Ascending aorta (tissue), 2 donors: ENCODE data around the gene USP12. TPM values are rescaled to one million over a fixed set of nuclear protein-coding genes. Genes with fewer than 3 reads are reported as not detected.
A peak's percentile ranks its signal among the peaks of the same experiment; 100 is the strongest.

ENCODE experiments used
- DNase-seq, 2 donors: peaks; one replicate each; pipeline ENCODE4 v3.0.0-alpha.2; 2019; ENCODE audit warnings: low spot score in 2 of 2
- H3K27ac ChIP-seq, 2 donors: fragments of 200-600 bp; sonication (generic); one replicate each; pipeline ENCODE4 v1.5.1; 2016 to 2017; ENCODE audit warnings: mild to moderate bottlenecking in 1 of 2
- H3K27me3 ChIP-seq: fragments of 200-600 bp; sonication (generic); one replicate; pipeline ENCODE4 v1.5.1; 2017
- H3K36me3 ChIP-seq, 2 donors: fragments of 200-600 bp; sonication (generic); one replicate each; pipeline ENCODE4 v1.5.1; 2016
- H3K4me1 ChIP-seq, 2 donors: fragments of 200-600 bp; sonication (generic); one replicate each; pipeline ENCODE4 v1.5.1; 2016 to 2017; ENCODE audit warnings: mild to moderate bottlenecking in 1 of 2
- H3K4me3 ChIP-seq, 2 donors: fragments of 200-600 bp; sonication (generic); one replicate each; pipeline ENCODE4 v1.5.1; 2016 to 2017; ENCODE audit warnings: mild to moderate bottlenecking in 1 of 2
- H3K9me3 ChIP-seq, 2 donors: fragments of 200-600 bp; sonication (generic); one replicate each; pipeline ENCODE4 v1.5.1; 2016
- intact Hi-C: fragments of 100-400 bp; cut with DNase I; formaldehyde crosslinking; loops from one replicate; pipeline ENCODE4 v1.15.1; 2023
- total RNA-seq: library from RNA; depleted of rRNA; stranded (reverse); fragments of >200 nt; gene quantifications from one replicate; pipeline ENCODE4 v1.1.0, GENCODE V29; 2016
- TF ChIP-seq, protein P1 (sequence below), 3 experiments: fragments of 200-600 bp in 2 of 3; fragments of 450-650 bp in 1 of 3; sonication (generic) in 2 of 3; IDR thresholded peaks; one replicate each; pipeline ENCODE4 v1.5.1; 2016 to 2019; ENCODE audit warnings: antibody characterized with exemption in 3 of 3, mild to moderate bottlenecking in 1 of 3, moderate library complexity in 1 of 3

USP12 gene
- total RNA-seq, 1 donor from 2014 or later = 8.7 TPM

DNA sequence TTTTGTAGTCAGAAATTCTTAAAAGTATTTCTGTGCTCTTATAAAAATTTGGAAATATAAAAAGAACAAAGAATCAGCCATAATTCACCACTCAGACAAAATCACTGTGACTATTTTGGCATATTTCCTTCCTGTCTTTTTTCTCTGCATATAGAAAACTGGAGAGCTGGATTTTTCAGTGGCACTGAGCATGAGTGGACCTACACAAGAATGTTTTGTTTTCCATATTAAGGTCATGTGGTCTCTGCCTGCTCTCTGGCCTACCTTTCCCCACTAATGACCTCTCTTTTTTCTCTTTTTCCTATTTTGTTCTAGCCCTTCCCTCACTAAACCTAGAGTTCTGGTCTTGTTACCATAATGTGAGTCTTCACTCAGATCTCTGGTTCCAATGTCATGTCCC lies 17.6 kb upstream of the USP12 start:
- Histone ChIP-seq H3K27me3 (no peaks in the 10 kb centered on the region), H3K4me3 (no peak overlapping the region), H3K9me3 (no peaks in the 10 kb centered on the region), H3K36me3 (no peaks in the 10 kb centered on the region), H3K27ac (no peak overlapping the region), H3K4me1 (no peaks in the 10 kb centered on the region)
- TF ChIP-seq, protein P1, sequence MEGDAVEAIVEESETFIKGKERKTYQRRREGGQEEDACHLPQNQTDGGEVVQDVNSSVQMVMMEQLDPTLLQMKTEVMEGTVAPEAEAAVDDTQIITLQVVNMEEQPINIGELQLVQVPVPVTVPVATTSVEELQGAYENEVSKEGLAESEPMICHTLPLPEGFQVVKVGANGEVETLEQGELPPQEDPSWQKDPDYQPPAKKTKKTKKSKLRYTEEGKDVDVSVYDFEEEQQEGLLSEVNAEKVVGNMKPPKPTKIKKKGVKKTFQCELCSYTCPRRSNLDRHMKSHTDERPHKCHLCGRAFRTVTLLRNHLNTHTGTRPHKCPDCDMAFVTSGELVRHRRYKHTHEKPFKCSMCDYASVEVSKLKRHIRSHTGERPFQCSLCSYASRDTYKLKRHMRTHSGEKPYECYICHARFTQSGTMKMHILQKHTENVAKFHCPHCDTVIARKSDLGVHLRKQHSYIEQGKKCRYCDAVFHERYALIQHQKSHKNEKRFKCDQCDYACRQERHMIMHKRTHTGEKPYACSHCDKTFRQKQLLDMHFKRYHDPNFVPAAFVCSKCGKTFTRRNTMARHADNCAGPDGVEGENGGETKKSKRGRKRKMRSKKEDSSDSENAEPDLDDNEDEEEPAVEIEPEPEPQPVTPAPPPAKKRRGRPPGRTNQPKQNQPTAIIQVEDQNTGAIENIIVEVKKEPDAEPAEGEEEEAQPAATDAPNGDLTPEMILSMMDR (IDR thresholded peaks at IDR 0.05) = no peak
- no peak for DNase-seq
- intact Hi-C loops = loop anchor here (5.0 kb wide), 1 partner anchor 173 kb away; no protein-coding TSS in a partner anchor

DNA sequence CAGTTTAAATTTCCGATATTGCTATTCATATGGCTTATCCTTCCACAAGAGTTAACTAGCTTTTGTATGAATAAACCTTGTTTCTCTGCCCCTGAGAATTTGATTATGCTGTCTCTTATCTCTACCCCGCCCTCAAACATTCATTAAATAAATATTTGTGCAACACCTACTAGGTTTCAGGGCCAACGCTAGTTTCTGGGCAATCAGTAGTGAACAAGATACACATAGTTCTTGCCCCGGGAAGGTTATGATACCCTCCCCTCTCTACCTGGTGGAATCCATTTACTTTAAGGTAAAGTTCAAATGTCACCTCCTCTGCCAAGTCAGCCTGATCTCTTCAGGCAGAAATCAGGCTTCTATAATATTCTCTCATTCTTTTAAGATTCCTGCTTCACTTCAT lies 16.6 kb upstream of the USP12 start:
- intact Hi-C loops = loop anchor here (5.0 kb wide), 1 partner anchor 174 kb away; no protein-coding TSS in a partner anchor
- no peak for DNase-seq
- TF ChIP-seq, protein P1 (IDR thresholded peaks at IDR 0.05) = no peak
- Histone ChIP-seq H3K4me3 (no peak overlapping the region), H3K9me3 (no peaks in the 10 kb centered on the region), H3K4me1 (peaks cover 3% of the 10 kb centered on the region in 2 donors), H3K36me3 (no peaks in the 10 kb centered on the region), H3K27ac (no peak overlapping the region), H3K27me3 (no peaks in the 10 kb centered on the region)

DNA sequence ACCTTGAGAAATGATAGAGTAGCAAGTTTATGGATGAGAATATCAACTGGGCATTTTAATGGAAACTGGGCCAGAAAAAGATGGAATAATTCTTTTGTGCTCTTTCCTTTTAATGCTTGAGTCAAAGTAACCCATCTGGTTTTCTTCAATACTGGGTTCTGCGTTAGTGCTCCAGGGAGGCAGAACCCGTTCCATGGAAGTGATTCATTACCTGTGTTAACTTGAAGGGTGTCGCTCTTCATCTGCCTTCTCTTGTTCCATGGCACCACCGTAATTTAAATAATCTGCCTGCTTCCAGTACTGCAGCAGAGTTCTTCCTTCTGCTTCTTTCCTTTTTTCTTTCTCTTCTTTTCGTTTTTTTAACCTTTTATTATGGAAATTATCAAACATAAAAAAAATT lies 14.7 kb upstream of the USP12 start:
- no peaks in the 10 kb centered on the region for H3K9me3 ChIP-seq
- intact Hi-C loops = loop anchor here (5.0 kb wide), 1 partner anchor 176 kb away; no protein-coding TSS in a partner anchor
- no peak for DNase-seq

DNA sequence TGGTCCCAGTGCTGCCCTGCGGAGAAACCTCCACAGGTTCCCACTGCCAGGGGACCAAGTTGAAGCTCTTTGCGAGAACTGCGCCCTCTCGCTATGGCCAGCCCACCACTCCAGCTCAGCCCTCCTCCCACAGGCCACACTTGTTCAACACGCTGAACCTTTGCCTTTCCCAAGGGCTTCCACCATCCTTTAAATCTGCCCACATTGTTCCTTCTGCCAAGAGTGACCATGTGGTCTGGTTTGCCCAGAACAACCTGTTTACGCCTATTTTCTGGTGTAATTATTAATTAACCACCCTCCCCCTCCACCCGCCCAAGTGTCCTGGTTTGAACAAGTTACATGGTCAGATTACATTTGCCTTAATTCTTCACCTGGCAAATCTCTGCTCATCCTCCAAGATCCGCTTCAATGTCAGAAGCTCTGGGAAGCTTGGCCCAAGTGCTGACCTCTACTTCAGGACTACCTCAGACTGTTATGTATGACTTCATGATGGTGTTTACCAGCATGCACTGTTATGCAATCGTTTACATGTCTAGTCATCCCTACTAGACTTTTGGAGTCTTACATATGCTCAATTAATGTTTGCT lies 12.0 kb upstream of the USP12 start:
- no peaks in the 10 kb centered on the region for H3K36me3 ChIP-seq
- DNase-seq = no peak
- H3K9me3 ChIP-seq = no peaks in the 10 kb centered on the region
- H3K4me3 ChIP-seq = no peak overlapping the region
- intact Hi-C loops = loop anchor here (5.0 kb wide), 1 partner anchor 269 kb away; the partner anchor contains the start of gene MTIF3
- TF ChIP-seq, protein P1 (IDR thresholded peaks at IDR 0.05) = no peak
- peaks cover 3% of the 10 kb centered on the region in 2 donors for H3K4me1 ChIP-seq
- no peaks in the 10 kb centered on the region for H3K27me3 ChIP-seq
- peak overlapping the region in 1 of 2 donors; percentile 39 for H3K27ac ChIP-seq

More for the DNA sequence above, 14.7 kb upstream of the USP12 start:
- TF ChIP-seq, protein P1 (IDR thresholded peaks at IDR 0.05) = no peak
- Histone ChIP-seq H3K4me3 (no peak overlapping the region), H3K27ac (no peak overlapping the region), H3K27me3 (no peaks in the 10 kb centered on the region), H3K4me1 (peaks cover 3% of the 10 kb centered on the region in 2 donors), H3K36me3 (no peaks in the 10 kb centered on the region)

DNA sequence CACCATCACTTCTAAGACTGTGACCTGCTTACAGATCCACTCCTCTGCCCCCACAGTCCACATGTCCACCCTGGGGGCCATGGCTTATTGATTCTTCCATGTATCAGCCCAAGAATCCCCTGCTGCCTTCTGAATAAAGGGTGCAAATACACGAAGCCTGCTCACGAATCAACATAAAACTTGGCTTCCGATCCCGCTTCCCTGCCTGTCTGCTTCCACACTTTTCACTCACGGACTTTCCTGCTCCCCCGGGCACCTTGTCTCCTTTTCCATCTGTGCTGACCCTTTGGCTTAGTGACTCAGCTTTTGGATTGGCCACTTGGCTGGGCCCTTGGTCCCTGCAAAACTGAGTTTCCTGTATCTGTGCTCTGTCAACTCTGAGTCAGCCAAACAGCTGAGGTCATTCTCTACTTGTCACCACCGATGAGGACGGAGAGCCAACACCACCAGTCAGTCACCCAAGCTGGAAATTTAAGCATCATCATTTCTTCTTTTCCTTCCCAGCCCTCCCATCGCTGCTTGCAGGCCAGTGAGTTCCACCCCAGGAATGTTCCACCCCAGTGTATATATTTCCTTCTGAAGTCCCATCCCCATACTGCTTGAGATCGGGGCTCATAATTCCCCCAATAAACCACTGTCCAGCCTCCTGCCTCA lies 11.4 kb upstream of the USP12 start:
- DNase-seq = peak; percentile 46 to 91
- TF ChIP-seq, protein P1 (IDR thresholded peaks at IDR 0.05) = no peak
- H3K36me3 ChIP-seq = no peaks in the 10 kb centered on the region
- peaks cover 3% of the 10 kb centered on the region in 2 donors for H3K4me1 ChIP-seq
- H3K9me3 ChIP-seq = no peaks in the 10 kb centered on the region
- no peaks in the 10 kb centered on the region for H3K27me3 ChIP-seq
- peak overlapping the region in 1 of 2 donors; percentile 45 for H3K27ac ChIP-seq
- H3K4me3 ChIP-seq = peak overlapping the region in 1 of 2 donors; percentile 21
- intact Hi-C loops = loop anchor here (5.0 kb wide), 1 partner anchor 269 kb away; the partner anchor contains the start of gene MTIF3
